ENCODE results near the gene PNRC2.

- TF ChIP-seq POLR2A (IDR thresholded peaks at IDR 0.05) = no peak
- TF ChIP-seq CTCF (IDR thresholded peaks at IDR 0.05) = no peak
Measured at GRCh38 chr1:23978805-23979204, 19.2 kb downstream of the PNRC2 start.
